Activated CD4-positive, alpha-beta T cell treated with anti-CD3 and anti-CD28 coated beads for 24 hours (primary cell): ENCODE results near the gene FAM200C.
"Not testable (repeated sequence)": the region's sequence is repeated elsewhere in the genome, so short reads cannot be mapped to it uniquely, and the experiment has no call there.

Source experiments
- DNase-seq, 2 donors: peaks; one replicate each; pipeline ENCODE4 v3.0.0-alpha.2; 2020; ENCODE audit warnings: low read depth in 2 of 2

FAM200C gene

GRCh38 chr5:160399402-160400353 is at the start of gene FAM200C:
Gene FAM200C, minus strand, starts transcription at chr5:160400054. Its CDS starts 4,564 bp downstream, at chr5:160395490.
- DNase-seq = peak; percentile 44 to 63

DNA sequence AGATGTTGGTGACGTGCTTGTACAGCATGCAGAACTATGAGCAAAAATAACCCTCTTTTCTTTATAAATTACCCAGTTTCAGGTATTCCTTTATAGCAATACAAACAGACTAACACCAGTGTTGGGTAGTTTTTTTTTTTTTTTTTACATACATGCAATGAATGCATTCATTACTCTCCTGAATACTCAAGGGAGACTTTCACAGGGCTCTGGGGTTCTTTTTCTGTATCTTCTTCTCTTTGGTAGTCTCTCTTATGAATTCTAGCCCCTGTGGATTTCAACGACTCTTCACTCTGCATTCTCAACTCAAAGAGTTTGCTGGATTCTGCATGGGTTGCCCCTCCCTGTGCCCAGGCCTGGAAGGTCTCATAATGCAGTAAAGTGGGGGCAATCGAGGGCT is 49.6 kb upstream of the FAM200C start:
- DNase-seq = no peak

- no peak for DNase-seq
Observed at GRCh38 chr5:160448886-160449285, 49.0 kb upstream of the FAM200C start.

- no peak for DNase-seq
Observed at GRCh38 chr5:160445751-160446150, 45.9 kb upstream of the FAM200C start.

- no peak for DNase-seq
Observed at GRCh38 chr5:160445132-160445531, 45.3 kb upstream of the FAM200C start.

- no peak for DNase-seq
Observed at GRCh38 chr5:160444407-160444806, 44.6 kb upstream of the FAM200C start.

DNA sequence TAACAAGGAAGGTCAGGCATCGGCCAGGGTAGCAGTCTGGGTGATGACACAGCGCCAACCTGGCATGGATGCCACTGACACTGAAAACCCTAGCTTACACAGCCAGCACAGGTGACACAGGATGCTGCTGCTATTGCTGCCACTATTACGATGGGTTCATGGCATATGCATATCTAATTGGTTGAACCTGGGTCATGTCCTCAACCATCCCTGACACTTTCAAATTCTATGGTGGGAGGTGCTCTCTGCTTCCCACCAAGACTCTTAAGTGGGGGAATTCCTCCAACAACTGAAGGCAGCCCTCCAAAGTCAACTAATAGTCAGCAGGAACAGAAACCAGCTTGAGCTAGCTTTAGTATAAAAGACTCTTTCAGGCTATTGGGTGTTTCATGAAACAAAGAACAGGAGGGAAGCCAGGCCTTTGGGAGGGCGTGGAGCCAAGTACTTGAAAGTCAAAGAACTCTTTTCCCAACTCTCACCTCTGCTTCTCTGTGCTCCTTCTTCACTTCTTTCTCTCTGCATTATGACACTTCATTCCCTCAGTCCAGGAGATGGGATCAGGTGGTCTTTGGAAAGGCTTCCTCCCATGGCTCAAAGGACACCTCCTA is 43.1 kb upstream of the FAM200C start:
- no peak for DNase-seq

DNA sequence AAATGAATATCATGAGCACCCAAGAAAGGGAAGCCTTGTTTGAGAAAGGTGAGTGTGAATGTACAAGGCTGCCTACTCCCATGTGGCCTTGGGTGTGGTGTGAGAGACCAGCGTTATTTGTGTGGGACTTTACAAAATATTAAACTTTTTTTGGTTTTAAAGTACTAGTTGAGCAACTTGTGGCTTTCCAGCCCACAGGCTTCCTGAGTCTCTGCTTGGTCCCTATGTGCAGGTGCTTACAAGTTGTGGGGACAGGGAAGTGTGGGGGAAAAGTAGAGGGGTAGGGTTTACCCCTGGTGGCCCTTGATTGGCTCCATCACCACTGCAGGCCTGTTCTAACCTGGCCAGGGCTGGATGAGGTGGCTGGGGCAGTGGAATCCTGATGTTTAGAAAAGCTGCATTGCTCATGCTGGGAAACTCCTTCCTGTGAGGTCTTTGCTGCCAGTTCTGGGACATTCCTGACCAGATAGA is 41.5 kb upstream of the FAM200C start:
- DNase-seq = no peak

DNA sequence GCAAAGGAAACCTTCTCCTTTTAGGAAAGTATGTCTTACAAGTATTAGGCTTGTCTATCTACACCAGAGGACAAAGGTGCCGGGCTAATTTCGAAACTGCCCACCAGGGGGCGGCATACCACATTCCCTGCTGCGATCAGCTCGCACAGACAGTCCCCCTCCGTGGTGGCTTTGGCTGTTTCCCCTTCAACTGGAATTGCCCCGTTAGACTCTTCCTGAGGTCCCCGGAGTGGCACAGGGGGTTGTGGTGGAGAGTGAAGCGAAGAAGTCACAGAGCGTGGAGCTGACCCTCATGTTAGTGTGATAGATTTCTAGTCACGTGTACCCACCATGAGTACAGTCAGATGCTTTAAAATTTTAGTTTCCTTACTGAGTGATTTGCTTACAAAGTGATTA is 39.3 kb upstream of the FAM200C start:
- peak; percentile 89 to 90 for DNase-seq

DNA sequence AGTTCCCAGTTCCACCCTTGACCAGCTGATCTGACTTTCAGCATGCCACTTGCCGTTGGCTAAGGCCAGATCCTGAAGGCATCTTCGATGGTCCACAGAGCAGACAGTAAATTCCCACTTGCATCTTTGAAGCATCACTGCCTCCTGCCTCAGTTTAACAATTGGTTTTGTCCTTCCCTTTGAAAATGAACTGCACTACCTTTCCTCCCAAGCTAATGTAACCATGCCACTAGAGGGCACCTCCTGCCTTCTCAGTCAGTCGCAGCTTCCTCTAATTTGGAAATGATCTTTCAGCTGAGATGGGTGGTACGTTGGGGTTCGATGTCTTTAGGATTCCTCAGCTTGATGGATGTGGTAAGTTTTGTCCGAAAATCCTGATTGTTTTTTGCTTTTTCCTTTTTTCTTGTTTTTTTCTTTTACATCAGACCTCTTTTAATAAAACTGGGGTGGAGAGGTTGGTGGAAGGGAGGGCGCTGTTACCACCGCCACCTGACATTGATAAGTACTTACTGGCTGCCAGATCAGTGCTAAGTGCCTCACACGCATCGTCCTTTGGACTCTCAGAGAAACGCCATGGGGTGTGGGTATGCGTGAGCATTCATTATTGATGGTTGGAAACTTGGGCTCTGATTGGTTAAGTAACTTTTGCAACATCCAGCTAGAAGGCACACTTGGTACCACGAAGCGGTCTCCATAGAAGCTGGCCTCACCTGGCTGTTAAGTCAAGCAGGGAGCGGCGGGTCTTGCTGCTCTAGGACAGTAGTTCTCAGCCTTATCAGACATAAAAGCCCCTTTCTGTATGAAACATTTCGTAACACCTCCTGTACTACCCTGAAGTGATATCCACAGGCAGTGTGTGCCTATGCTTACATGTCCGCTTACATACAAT is 38.7 kb upstream of the FAM200C start:
- DNase-seq = peak; percentile 28 to 46

DNA sequence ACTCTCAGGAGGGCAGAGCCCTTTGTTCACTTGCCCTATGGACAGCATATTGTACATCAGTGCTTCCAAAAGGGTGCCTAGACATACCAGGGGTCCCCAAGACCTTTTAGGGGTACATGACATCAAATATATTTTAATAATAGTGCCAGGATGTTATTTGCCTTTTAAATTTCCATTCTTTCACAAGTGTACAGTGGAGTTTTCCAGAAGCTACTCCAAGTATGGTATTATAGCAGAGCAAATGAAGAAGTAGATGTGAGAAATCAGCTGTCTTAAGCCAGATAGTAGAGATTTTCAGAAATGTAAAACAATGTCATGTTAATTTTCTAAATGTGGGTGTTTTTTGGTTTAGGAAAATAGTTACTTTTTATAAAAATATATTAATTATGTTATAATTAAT is 37.4 kb upstream of the FAM200C start:
- DNase-seq = no peak

- DNase-seq = not testable (repeated sequence)
Observed at GRCh38 chr5:160436661-160437060, 36.8 kb upstream of the FAM200C start.

DNA sequence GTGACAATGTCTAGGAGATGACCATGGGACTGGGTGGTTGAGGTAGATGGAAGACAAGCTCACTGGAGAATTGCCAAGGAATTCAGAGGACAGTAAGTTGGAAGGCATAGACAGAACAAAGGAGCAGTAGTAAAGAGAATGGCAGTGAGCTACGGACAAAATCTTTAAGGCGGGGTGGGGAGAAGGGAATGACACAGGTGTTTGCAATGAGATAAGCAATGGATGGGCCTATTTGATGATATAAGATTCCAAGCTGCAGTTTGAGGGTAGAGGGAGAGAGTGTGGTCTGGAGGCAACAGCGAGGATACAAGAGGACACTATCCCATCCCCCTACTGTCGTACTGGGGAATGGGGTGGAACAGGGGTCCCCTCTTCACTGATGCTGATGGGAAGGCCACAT is 36.2 kb upstream of the FAM200C start:
- no peak for DNase-seq

DNA sequence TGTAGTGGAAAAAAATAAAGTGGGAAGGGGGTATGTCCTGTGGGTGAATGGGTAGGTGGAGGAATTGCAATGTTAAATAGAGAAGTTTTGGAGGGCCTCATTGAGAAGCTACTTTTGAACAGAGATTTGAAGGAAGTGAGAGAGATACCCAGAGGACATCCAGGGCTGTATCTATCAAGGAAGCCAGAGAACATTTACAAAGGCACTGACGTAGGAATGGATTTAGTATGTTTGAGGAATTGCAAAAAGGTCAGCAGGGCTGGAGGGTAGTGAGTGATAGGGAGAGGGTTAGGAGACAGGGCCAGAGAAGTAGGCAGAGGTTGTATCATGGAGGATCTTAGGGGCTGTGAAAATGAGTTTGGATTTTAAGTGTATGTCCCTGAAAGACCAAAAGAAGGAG is 35.7 kb upstream of the FAM200C start:
- DNase-seq = no peak

DNA sequence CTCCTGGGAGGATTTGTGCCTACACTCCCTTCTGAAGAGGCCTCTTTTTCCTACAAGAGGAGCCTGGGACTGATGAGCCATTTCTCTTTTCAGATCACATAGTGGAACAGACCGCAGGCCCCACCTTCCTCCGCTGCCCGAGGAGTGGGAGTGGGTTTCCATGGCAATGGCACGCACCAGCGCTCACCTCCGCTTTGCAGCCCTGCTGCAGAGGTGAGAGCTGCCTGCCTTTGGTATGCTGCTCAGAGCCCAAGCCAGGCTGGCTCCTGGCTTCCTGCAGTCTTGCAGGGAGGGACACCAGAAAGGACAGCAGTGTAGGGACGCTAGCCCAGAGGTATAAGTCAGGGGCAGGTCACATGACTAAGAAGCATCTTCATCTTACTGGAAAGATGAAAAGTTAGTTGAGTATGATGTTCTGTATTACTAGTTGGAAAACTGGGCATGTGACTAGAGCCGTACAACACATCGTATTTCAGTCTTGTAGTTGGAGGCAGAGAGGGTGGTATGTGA is 34.2 kb upstream of the FAM200C start:
- DNase-seq = no peak

- no peak for DNase-seq
Observed at GRCh38 chr5:160432787-160433186, 32.9 kb upstream of the FAM200C start.

GRCh38 chr5:160432196-160432595 is 32.3 kb upstream of the FAM200C start:
- DNase-seq = no peak

DNA sequence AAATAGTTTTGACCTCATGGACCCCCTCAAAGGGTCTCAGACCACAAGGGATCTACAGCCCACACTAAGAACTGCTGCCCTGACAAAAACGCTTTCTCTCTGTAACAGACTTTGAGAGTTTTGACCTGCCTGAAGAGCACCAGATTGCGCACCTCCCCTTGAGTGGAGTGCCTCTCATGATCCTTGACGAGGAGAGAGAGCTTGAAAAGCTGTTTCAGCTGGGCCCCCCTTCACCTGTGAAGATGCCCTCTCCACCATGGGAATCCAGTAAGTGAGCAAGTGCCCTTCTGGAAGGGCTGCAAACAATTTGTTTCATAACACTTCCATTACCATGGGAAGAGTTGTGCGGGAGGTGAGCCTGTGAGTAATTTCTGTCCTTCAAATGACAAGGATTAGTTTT is 27.8 kb upstream of the FAM200C start:
- no peak for DNase-seq

- DNase-seq = no peak
Observed at GRCh38 chr5:160423099-160423498, 23.2 kb upstream of the FAM200C start.

DNA sequence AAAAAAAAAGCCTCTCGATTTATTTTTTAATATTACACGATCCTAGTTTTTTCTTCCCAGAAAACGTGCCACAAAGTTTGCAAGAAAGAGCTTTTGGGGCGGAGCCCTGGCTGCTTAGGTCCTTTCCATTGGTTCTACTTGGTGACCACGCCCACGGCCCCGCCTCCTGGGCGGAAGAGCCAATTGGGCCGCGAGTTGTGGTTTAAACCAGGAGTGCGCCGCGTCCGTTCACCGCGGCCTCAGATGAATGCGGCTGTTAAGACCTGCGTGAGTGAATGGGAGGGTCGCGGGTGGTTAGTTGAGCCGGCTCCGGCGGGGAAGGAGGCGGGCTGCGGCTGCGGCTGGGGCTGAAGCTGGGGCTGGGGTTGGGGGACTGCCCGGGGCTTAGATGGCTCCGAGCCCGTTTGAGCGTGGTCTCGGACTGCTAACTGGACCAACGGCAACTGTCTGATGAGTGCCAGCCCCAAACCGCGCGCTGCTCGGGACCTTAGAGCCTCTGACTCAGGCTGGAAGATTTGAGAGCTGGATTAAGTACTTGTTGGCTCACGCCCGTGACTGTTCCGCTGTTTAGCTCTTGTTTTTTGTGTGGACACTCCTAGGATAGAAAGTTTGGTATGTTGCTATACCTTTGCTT is 21.9 kb upstream of the FAM200C start, which contains the start of gene PTTG1:
PTTG1 (plus strand) TSS at position 231 of the 634 bp plus-strand sequence. CDS start 458 bp downstream, outside the sequence.
- DNase-seq = peak; percentile 85 to 88

DNA sequence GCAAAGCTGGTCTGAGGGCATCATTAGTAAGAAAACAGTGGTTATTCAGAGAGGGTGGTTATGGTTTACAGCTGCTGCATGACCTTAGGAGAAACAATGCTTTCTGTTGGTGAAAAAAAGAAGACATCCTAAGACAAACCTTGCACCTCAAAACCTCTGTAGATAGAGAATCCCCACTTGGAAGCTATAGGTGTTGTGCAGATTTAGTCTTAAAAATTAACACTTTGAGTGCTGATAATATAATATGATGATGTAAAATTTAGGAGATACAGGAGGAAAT is 20.4 kb upstream of the FAM200C start:
- DNase-seq = no peak
